ENCODE measurements around the gene FNIP2.
"Not testable (repeated sequence)": the region's sequence is repeated elsewhere in the genome, so short reads cannot be mapped to it uniquely, and the experiment has no call there.

FNIP2 gene

DNA sequence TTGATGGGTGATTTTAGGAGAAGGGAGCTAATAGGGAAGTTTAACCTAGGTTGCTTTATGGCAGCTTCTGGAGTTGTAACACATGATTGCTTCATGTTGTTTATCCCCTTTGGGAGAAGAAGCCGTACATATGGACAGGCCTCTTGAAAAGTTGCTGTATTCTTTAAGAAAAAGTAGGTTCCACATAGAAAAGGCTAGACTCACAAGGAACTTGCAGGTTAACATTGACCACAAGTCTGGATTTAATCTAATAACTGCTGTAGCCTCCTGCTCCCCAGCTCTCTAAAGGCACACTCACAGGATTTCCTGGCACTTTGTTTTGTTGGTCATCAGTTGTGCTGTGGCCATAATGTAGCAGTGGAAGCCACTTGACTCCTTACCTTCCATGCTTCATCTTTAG lies 19.7 kb downstream of the FNIP2 start:
- in situ Hi-C loops (cut with HindIII; ENCODE audit: low sequenced_read_pairs), result no loop called here

- in situ Hi-C loops (cut with HindIII; ENCODE audit: low sequenced_read_pairs), result loop anchor here (5.0 kb wide), 1 partner anchor 38 kb away; no protein-coding TSS in a partner anchor
Measured at GRCh38 chr4:158789853-158790252, 21.0 kb downstream of the FNIP2 start.

GRCh38 chr4:158793021-158793420 lies 24.2 kb downstream of the FNIP2 start:
- in situ Hi-C loops (cut with HindIII; ENCODE audit: low sequenced_read_pairs), result loop anchor here (5.0 kb wide), 1 partner anchor 41 kb away; no protein-coding TSS in a partner anchor

DNA sequence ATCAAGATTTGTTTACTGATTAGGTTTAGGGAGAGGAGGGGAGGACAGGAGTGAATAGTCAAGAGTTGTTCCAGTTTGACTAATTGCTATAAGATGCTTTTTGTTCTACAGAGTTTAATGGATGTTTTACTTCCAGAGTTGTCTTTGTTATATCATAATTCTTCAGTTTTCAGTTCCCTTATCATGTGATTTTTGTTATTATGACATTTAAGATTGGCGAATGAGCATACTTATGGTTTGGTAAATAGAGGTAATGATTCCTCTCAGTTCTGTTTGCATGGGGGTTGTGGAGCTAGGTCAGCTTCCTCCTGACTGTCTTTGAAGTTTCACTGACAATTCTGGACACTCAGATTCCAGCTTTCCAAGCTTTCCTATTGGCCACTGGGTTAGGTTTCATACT lies 24.6 kb downstream of the FNIP2 start:
- in situ Hi-C loops (cut with HindIII; ENCODE audit: low sequenced_read_pairs), result loop anchor here (5.0 kb wide), 1 partner anchor 41 kb away; no protein-coding TSS in a partner anchor

GRCh38 chr4:158796370-158797140 lies 27.7 kb downstream of the FNIP2 start:
- in situ Hi-C loops (cut with HindIII; ENCODE audit: low sequenced_read_pairs), result no loop called here

GRCh38 chr4:158798062-158798461 lies 29.2 kb downstream of the FNIP2 start:
- in situ Hi-C loops (cut with HindIII; ENCODE audit: low sequenced_read_pairs), result no loop called here

DNA sequence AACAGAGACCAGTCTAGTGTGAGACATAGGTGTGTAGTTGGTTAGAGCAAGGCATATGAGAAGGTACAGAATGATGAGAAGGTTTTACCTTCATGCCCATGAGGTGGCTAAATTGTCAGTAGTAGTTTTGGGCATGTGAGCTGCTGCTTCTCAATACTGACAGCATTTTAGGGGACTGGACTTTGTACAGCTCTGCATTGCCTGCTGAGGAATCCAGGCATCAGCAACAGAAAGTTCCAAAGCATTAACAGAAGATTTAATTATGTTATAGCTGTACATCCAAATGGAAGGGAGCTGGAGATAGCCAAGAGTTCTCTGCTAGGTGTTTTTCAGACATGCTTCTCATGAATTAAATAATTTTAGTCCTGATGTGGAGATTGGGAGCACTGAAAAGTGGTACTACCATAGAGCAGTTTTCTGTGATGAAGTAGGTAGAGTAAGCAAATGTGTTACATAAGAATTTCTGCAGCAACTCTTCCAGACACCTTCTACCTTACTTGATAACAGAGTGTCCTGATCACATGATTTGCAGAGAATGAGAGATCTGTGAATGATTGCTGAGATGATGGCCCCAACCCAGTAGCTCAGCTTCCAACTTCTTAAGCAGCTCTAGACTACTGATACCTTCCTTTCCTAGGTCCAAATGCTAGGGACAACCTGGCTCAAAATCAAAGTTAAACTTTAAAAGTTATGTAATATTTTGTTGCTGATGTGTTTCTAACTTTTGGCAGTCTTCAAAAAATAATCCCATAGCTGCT lies 30.4 kb downstream of the FNIP2 start:
- in situ Hi-C loops (cut with HindIII; ENCODE audit: low sequenced_read_pairs), result no loop called here

GRCh38 chr4:158799856-158800255 lies 31.0 kb downstream of the FNIP2 start:
- in situ Hi-C loops (cut with HindIII; ENCODE audit: low sequenced_read_pairs), result no loop called here

DNA sequence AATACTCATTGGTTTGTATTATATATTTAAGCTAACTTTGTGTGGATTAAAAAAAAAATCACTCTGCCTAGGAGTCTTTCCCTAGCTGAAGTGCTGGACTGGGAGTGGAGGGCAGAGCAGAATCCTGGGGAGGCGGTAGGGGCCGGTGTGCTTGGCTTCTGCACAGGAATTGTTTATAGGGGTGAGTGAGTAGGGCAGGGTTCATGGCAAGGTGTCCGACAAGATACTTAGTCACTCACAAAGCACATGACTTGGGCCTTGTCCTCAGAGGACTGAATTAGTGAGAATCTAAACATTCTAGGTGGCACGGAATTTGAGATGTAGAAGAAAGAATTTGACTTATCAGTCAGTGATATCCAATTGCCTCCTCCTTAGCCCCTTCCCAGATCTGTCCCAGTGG lies 32.2 kb downstream of the FNIP2 start:
- in situ Hi-C loops (cut with HindIII; ENCODE audit: low sequenced_read_pairs), result no loop called here

GRCh38 chr4:158801677-158802076 lies 32.9 kb downstream of the FNIP2 start:
- in situ Hi-C loops (cut with HindIII; ENCODE audit: low sequenced_read_pairs), result no loop called here

DNA sequence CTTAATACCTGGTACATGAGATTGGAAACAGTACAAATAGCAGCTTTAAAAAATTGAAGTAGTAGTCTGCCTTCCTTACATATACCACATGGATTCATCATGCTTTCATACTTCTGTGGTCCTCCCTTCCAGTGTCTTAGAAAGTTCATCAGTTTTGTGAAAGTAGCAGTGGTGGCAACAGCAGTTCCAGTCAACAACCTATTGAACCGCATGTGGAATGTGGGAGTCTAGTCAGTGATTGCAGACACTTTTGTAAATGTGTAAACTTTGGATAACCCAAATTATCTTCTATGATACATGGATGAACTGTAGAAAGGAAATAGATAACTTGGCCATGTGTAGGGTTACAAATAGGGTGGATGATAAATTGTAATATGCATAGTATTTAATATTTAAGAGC lies 34.1 kb downstream of the FNIP2 start:
- in situ Hi-C loops (cut with HindIII; ENCODE audit: low sequenced_read_pairs), result no loop called here

DNA sequence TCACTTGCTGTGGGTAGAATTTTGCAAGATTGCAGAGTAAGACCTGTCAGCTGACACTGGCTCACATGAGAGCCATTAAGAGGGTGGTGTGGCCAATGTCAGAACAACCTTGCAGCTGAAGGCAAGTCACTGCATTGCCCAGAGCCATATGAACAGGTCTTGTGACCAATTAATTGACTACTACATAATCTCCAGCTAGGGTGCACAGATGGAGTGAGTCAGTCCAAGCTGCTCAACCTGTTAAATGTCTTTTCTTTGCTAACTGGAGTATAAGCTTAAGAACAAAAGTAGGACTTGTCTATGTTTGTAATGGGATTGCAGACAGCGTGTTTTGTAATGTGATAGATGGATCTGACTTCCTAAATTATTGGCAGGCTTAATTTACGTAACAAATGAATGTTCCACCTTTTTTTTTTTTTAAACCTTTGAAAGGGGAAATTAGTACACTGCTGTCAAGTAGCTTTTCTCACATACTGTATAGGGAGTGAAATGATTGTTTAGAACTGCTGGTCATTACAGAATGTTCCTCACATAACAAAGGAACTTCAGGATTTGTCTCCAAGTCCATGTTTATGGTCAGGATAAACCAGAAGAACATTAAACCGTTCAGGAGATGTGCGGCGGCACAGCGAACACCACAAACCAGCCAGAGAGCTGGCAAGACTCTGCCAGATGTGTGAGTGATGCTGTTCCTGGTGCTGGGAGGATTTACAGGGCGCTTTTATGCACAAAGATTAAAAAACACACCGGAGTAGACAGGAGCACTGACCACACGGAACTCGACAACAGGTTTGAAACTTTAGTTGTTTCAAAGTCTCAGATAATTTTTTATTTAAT lies 37.0 kb downstream of the FNIP2 start:
- in situ Hi-C loops (cut with HindIII; ENCODE audit: low sequenced_read_pairs), result no loop called here

- in situ Hi-C loops (cut with HindIII; ENCODE audit: low sequenced_read_pairs), result no loop called here
Measured at GRCh38 chr4:158807691-158808090, 38.9 kb downstream of the FNIP2 start.

GRCh38 chr4:158808399-158808798 lies 39.6 kb downstream of the FNIP2 start:
- in situ Hi-C loops (cut with HindIII; ENCODE audit: low sequenced_read_pairs), result no loop called here

DNA sequence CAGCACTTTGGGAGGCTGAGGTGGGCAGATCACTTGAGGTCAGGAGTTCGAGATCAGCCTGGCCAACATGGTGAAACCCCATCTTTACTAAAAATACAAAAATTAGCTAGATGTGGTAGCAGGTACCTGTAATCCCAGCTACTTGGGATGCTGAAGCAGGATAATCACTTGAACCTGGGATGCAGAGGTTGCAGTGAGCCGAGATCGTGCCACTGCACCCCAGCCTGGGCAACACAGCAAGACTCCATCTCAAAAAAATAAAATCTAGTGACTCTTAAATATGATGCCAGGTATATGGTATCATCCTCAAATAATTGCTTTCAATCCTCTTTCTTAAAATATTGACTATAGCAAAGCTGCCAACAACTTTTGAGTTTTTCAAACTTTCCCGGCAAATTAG lies 40.4 kb downstream of the FNIP2 start:
- in situ Hi-C loops (cut with HindIII; ENCODE audit: low sequenced_read_pairs), result not testable (repeated sequence)

GRCh38 chr4:158809611-158810486 lies 41.0 kb downstream of the FNIP2 start:
- in situ Hi-C loops (cut with HindIII; ENCODE audit: low sequenced_read_pairs), result no loop called here

GRCh38 chr4:158810487-158811215 lies 41.8 kb downstream of the FNIP2 start:
- in situ Hi-C loops (cut with HindIII; ENCODE audit: low sequenced_read_pairs), result no loop called here

GRCh38 chr4:158811216-158811540 lies 42.4 kb downstream of the FNIP2 start:
- in situ Hi-C loops (cut with HindIII; ENCODE audit: low sequenced_read_pairs), result no loop called here

DNA sequence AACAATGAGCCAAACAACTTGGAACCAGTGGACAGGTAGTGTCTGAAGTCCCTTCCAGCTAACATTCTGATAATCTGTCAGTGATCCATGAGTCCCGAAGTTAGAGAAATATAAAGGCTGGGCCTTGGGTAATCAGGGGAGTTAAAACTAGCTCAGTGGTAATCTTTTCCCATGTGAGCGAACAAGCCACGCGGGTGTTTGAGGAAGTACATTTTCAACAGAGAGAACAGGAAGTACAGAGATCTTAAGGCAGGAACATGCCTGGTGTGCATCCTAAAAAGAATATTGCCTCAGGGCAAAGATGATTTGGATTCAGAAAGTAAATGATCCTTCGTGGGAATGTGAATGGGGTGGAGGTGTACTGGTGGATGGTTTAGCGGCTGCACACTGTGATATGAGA lies 42.9 kb downstream of the FNIP2 start:
- in situ Hi-C loops (cut with HindIII; ENCODE audit: low sequenced_read_pairs), result no loop called here

DNA sequence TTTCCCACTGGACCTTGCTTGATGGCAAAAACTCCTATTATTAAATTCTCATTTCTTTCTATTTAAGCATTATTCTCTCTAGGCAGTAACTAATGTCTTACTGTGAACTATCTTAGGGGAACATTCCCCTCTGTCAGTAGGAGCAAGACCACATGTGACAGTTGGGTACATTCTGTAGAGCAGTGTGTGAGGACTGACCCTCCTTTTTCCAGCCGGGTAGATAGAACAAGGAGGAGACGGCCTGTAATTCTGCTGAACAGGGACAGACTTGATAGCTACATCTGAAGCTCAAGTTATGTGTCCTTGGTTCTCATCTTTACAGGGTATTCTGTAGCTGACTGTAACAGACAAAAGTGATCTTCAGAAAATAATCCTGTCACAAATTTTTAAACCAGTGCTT lies 43.3 kb downstream of the FNIP2 start:
- in situ Hi-C loops (cut with HindIII; ENCODE audit: low sequenced_read_pairs), result no loop called here
